HepG2 (cell line): ENCODE results near the gene GLIS1. TPM values are rescaled to one million over a fixed set of nuclear protein-coding genes. Genes with fewer than 3 reads are reported as not detected.

ENCODE experiments used
- ATAC-seq: fragments of 200-7000 bp; cut with Tn5 transposase; 3 replicates; pipeline ENCODE4 v1.9.1; 2020; ENCODE audit warnings: mild to moderate bottlenecking, moderate library complexity
- BruUV-seq: library from RNA; stranded (reverse); fragments of 400-500 nt; replicated peaks from 2 replicates; lab custom pipeline; 2021; lab: Mats Ljungman, UMichigan
- CTCF ChIA-PET: fragments of 300-600 bp; formaldehyde crosslinking; extraction: SDS; loops from one replicate; lab custom pipeline; 2021; ENCODE audit warnings: low total read pairs, inconsistent platforms, low intra/inter-chr PET ratio; lab: Yijun Ruan, JAX
- POLR2A ChIA-PET: fragments of 350-600 bp; sonication (Branson Sonifier 250); formaldehyde crosslinking; loops from one replicate; lab custom pipeline; 2020; ENCODE audit warnings: antibody characterized with exemption, inconsistent platforms; lab: Yijun Ruan, JAX
- DNase-seq: peaks from one replicate; pipeline ENCODE4 v3.0.0-alpha.2; 2015; ENCODE audit warnings: low spot score
- FAIRE-seq: peaks from 3 replicates; lab custom pipeline; 2011; peaks lifted over from hg19 to GRCh38; lab: Jason Lieb, UNC
- H2AFZ ChIP-seq: one replicate; pipeline ENCODE4 v1.6.1; 2011; ENCODE audit warnings: low read length, inconsistent platforms
- H3K27ac ChIP-seq: fragments of 300-600 bp; 3 replicates; pipeline ENCODE4 v1.8.0; 2011; ENCODE audit warnings: mixed run types, mild to moderate bottlenecking, mixed read lengths, low read length, inconsistent platforms; ENCODE audit not compliant: insufficient read depth; ENCODE audit errors: extremely low read length
- H3K27me3 ChIP-seq, 2 experiments: fragments of 200-600 bp in 1 of 2; 2 replicates in 1 of 2; 3 replicates in 1 of 2; pipeline versions ENCODE4 v1.6.0 to v1.8.0; 2011; ENCODE audit warnings: low read length in 2 of 2, mild to moderate bottlenecking in 2 of 2, moderate library complexity in 2 of 2, inconsistent platforms in 1 of 2; ENCODE audit not compliant: insufficient read depth in 2 of 2, control insufficient read depth in 1 of 2
- H3K36me3 ChIP-seq, 2 experiments: fragments of 200-600 bp in 1 of 2; replicated peaks in 1 of 2; 2 replicates in 1 of 2; 3 replicates in 1 of 2; pipeline versions ENCODE4 v1.5.1 to v1.8.0; 2011; ENCODE audit warnings: low read length in 2 of 2, inconsistent platforms in 1 of 2; ENCODE audit not compliant: insufficient read depth in 2 of 2, control insufficient read depth in 1 of 2
- H3K4me1 ChIP-seq: 2 replicates; pipeline ENCODE4 v1.5.1; 2012; ENCODE audit warnings: low read length, inconsistent platforms; ENCODE audit not compliant: insufficient read depth
- H3K4me2 ChIP-seq: 2 replicates; pipeline ENCODE4 v1.6.0; 2011; ENCODE audit warnings: low read depth, low read length, inconsistent platforms
- H3K4me3 ChIP-seq, 3 experiments: fragments of 200-600 bp in 1 of 3; sonication (generic), shearing (Covaris generic) in 1 of 3; replicated peaks in 1 of 3; 2 replicates each; pipeline ENCODE4 v1.5.1; 2011 to 2016; ENCODE audit warnings: low read length in 3 of 3, inconsistent platforms in 2 of 3, low read depth in 2 of 3, mild to moderate bottlenecking in 2 of 3, control low read depth in 1 of 3, mixed read lengths in 1 of 3; ENCODE audit not compliant: insufficient read depth in 1 of 3
- H3K79me2 ChIP-seq: one replicate; pipeline ENCODE4 v1.6.1; 2011; ENCODE audit warnings: low read length, inconsistent platforms; ENCODE audit not compliant: insufficient read depth
- H3K9ac ChIP-seq: 2 replicates; pipeline ENCODE4 v1.6.0; 2011; ENCODE audit warnings: mild to moderate bottlenecking, low read depth, low read length, inconsistent platforms; ENCODE audit not compliant: insufficient read depth
- H3K9me3 ChIP-seq: 2 replicates; pipeline ENCODE4 v1.5.1; 2012; ENCODE audit warnings: mild to moderate bottlenecking, low read length
- H4K20me1 ChIP-seq: 2 replicates; pipeline ENCODE4 v1.6.0; 2011; ENCODE audit warnings: inconsistent platforms, mild to moderate bottlenecking, low read length, moderate library complexity; ENCODE audit not compliant: insufficient read depth
- CEBPZ ChIP-seq: IDR thresholded peaks from 2 replicates; pipeline ENCODE4 v1.6.1; 2012; ENCODE audit warnings: low read length, improper control_type of control experiment
- CENPBD1 ChIP-seq: sonication (generic); formaldehyde crosslinking; IDR thresholded peaks from 2 replicates; pipeline ENCODE4 v1.8.0; 2022; ENCODE audit warnings: missing genetic modification reagents, low read depth, mild to moderate bottlenecking, borderline replicate concordance
- FUBP1 ChIP-seq: sonication (generic); formaldehyde crosslinking; IDR thresholded peaks from 2 replicates; pipeline ENCODE4 v1.5.1; 2020; ENCODE audit warnings: missing genetic modification reagents, mild to moderate bottlenecking, borderline replicate concordance
- HNRNPH1 ChIP-seq: fragments of 200-400 bp; formaldehyde crosslinking; optimal IDR thresholded peaks from 2 replicates; pipeline ENCODE3; 2017; ENCODE audit warnings: mild to moderate bottlenecking, low read depth, low read length
- KDM5A ChIP-seq: fragments of 200-600 bp; sonication (generic); IDR thresholded peaks from 2 replicates; pipeline ENCODE4 v1.7.0; 2018; ENCODE audit warnings: antibody characterized with exemption, mild to moderate bottlenecking, low read length, borderline replicate concordance
- MYNN ChIP-seq: sonication (generic); formaldehyde crosslinking; IDR thresholded peaks from 2 replicates; pipeline ENCODE4 v1.4.0; 2020; ENCODE audit warnings: mild to moderate bottlenecking, low read depth, missing genetic modification reagents
- PITX1 ChIP-seq: sonication (generic); formaldehyde crosslinking; IDR thresholded peaks from 2 replicates; pipeline ENCODE4 v1.5.1; 2020; ENCODE audit warnings: mild to moderate bottlenecking, missing genetic modification reagents
- SATB2 ChIP-seq: sonication (generic); formaldehyde crosslinking; IDR thresholded peaks from 2 replicates; pipeline ENCODE4 v1.5.0; 2020; ENCODE audit warnings: missing genetic modification reagents
- TFDP1 ChIP-seq: IDR thresholded peaks from 2 replicates; pipeline ENCODE4 v1.6.1; 2016; ENCODE audit warnings: missing compliant biosample characterization, missing genetic modification reagents, borderline replicate concordance
- ZNF225 ChIP-seq: sonication (generic); formaldehyde crosslinking; IDR thresholded peaks from 2 replicates; pipeline ENCODE4 v1.4.0; 2020; ENCODE audit warnings: mild to moderate bottlenecking, missing genetic modification reagents
- ZNF484 ChIP-seq: sonication (generic); formaldehyde crosslinking; IDR thresholded peaks from 2 replicates; pipeline ENCODE4 v1.5.1; 2020; ENCODE audit warnings: mild to moderate bottlenecking, low read depth, missing genetic modification reagents, borderline replicate concordance
- ZNF781 ChIP-seq: sonication (generic); formaldehyde crosslinking; IDR thresholded peaks from 2 replicates; pipeline ENCODE4 v1.5.1; 2020; ENCODE audit warnings: borderline replicate concordance, mild to moderate bottlenecking, missing genetic modification reagents; ENCODE audit errors: not compliant biosample characterization
- WGBS: methylation state at CpG from one replicate; pipeline ENCODE4 v1.1.6; 2017; ENCODE audit warnings: low lambda C conversion rate; 5-methylcytosine and 5-hydroxymethylcytosine counted together
- in situ Hi-C: cut with HindIII; loops from 2 replicates; pipeline ENCODE4 v1.10.0; 2017; ENCODE audit warnings: low pct_unique_long_range_greater_than_20kb; ENCODE audit not compliant: extremely low pct_ligation_motif_present
- intact Hi-C: fragments of 100-400 bp; cut with micrococcal nuclease; formaldehyde crosslinking; loops from one replicate; pipeline ENCODE4 v1.10.0; 2022; ENCODE audit not compliant: unreplicated experiment
- polyA plus RNA-seq, 8 experiments: library from polyadenylated mRNA; depleted of rRNA in 3 of 8; stranded (reverse) in 7 of 8; unstranded in 1 of 8; fragments of >200 nt; fragmentation: Illumina TruSeq in 4 of 8; extraction: Trizol in 4 of 8; gene quantifications; 2 replicates each; pipeline versions ENCODE4 v1.2.1 to v1.2.3, GENCODE V29; 2011 to 2016; ENCODE audit warnings: low read depth in 4 of 8, missing spikeins in 1 of 8, mixed read lengths in 1 of 8; ENCODE audit not compliant: insufficient read depth in 1 of 8
- total RNA-seq, 5 experiments: library from RNA; depleted of rRNA; stranded (reverse); fragments of >200 nt; fragmentation: Illumina TruSeq; extraction: Trizol; gene quantifications; 2 replicates each; pipeline ENCODE4 v1.2.3, GENCODE V29; 2016; ENCODE audit warnings: low read depth in 1 of 5

GLIS1 gene
- total and polyA plus RNA-seq, 2 of the 13 experiments (the other 11 are each of a cell fraction or from before 2014, with no cell fraction given) = 0.03 TPM; not detected in 1

GRCh38 chr1:53548031-53548491 lies 190.9 kb downstream of the GLIS1 start:
- FAIRE-seq (no peak), DNase-seq (no peak), ATAC-seq (no peak)
- no peak overlapping the region for H3K4me3 ChIP-seq
- ChIA-PET POLR2A (no interaction called here), CTCF (no interaction called here)
- peaks cover 5 to 66% of the 10 kb centered on the region in 2 experiments for H3K27me3 ChIP-seq
- in situ Hi-C loops = no loop called here
- H3K9ac ChIP-seq = no peak overlapping the region
- intact Hi-C loops = no loop called here
- WGBS = 46% methylated on average over 7 of the region's 17 CpGs
- no peaks in the 10 kb centered on the region for H3K36me3 ChIP-seq
- H3K9me3 ChIP-seq = no peaks in the 10 kb centered on the region
- no peak overlapping the region for H2AFZ ChIP-seq
- no peak overlapping the region for H3K4me2 ChIP-seq
- TF ChIP-seq SATB2 (no peak), HNRNPH1 (no peak), ZNF484 (CRISPR knock-in tag) (no peak), ZNF781 (CRISPR knock-in tag) (no peak), KDM5A (no peak), ZNF225 (CRISPR knock-in tag) (no peak), TFDP1 (CRISPR knock-in tag) (no peak), MYNN (CRISPR knock-in tag) (no peak), CENPBD1 (CRISPR knock-in tag) (no peak), FUBP1 (no peak), CEBPZ (no peak), PITX1 (CRISPR knock-in tag) (no peak)
- TF ChIP-seq, all 625 proteins: peak for 0
- Histone ChIP-seq H3K4me1 (no peaks in the 10 kb centered on the region), H3K27ac (no peak overlapping the region), H3K79me2 (no peaks in the 10 kb centered on the region), H4K20me1 (no peaks in the 10 kb centered on the region)
- BruUV-seq = no TSS peak
